Measurements from ENCODE around the gene DCLK1.

DCLK1 gene

DNA sequence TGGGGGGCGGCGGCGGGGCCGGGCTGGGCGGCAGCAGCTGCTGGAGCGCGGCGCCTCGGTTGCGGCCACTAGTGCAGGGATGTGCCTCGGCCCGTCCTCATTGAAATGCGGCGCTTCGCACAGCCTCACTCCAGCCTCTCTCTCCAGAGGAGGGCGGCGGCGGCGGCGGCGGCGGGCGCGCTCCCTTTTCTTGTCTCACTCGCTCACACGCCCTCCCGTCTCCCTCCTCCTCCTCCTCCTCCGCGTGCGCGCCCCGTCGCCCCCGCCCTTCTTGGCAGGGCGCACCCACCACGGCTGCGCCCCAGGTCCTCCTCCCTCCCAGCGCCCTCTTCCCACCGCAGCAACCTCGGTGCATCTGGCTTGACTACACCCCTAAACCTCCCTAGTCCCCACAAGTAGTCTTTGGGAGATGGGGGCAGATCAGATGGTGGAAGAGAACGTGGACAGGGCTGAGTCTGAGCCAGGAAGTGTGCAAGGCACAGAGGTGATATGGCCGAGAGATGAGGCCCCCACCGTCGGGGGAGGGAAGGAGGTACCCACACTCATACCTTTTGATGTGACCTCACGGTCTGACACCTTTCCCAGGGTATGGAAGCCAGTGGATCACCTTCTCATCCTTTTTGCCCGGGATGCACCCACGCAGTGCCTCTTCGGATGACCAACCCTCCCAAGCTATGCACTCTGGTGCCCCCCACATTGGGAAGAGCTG lies at the start of gene DCLK1:
Gene DCLK1, minus strand, starts transcription at position 161 of the 709 bp plus-strand sequence.
- no peak for DNase-seq

DNA sequence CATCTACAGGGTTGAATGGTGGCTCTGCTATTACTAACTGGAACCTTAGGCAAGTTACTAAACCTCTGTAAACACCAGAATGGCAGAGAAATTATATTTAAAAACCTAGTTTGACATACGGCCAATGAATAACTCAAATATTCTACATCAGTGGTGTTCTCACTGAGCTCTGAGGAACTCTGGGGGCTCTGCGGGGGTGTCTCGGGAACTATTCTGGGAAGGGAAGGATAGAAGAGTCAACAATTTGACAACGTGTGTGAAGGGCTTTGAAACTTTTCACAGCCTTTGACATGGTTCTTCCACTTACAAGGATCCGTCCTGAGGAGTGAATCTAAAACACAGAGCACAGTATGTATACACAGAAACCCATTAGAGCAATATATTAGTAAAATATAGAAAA lies 44.4 kb upstream of the DCLK1 start:
- no peak for DNase-seq

DNA sequence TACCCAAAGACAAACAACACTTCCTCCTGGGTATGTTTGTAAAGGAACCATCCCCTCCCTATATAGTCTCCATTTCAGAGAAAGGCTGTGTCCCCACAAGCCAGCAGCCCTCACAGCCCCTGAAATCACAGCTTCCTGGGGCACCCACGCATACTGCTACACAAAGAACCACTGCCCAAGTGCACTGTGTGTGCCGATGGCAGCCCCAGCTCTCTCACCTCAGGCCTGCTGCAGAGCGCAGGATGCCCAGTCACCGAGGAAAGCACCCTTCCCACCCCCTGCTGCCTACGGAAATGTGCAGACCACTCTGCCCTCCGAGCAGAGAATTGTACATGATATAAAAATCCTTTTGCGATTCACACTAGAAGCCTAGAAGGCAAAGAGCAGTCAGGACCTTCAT lies 43.7 kb upstream of the DCLK1 start:
- no peak for DNase-seq

DNA sequence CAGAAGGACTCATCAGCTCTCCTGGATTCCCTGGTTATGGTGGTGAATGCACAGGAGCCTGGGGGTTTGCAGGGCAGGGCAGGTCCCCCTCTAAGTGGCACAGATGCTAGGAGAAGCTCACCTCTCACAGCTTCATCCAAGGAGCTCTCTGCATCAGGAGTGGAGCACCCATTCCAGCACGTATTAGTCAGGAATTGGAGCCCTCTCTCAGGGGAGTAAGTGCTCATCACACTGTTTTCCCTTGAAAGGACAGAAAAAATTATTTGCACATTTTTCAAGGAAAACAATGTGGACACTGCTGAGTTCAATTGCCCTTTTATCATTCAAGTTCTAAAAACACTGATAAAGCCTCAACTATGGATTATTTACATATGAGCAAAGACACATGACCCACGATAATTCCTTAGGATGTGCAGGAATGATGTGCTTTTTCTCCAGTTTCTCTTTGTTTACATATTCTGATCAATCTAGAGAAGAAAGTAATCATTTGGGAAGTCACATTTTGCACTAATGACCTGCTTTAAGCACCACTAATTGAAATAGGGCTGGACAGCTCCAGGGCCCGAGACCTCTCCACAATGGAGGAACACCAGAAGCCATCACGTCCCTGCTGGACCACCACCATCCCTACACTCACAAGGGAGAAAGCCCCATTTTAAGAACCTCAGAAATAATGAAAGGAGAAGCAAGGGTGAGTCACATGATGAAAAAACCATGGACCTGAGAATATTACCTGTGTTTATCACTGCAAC lies 42.6 kb upstream of the DCLK1 start:
- no peak for DNase-seq

DNA sequence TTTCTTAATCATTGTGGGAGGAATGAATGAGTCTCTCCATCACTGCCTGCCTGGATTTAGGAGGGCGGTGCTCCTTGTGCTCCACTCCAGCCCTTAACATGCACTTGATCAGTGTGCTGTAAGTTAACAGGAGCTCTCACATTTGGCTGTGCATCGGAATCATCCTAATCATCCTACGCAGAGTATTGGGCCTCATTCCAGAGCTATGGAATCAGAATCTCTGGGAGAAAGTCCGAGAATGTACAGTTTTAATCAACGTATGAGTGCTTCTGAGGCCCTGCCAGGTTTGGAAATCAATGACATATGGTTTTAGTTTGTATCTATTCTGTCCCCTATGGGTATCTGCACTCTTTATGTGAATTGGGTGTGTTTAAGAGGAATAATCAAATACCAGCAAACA lies 34.9 kb upstream of the DCLK1 start:
- no peak for DNase-seq

DNA sequence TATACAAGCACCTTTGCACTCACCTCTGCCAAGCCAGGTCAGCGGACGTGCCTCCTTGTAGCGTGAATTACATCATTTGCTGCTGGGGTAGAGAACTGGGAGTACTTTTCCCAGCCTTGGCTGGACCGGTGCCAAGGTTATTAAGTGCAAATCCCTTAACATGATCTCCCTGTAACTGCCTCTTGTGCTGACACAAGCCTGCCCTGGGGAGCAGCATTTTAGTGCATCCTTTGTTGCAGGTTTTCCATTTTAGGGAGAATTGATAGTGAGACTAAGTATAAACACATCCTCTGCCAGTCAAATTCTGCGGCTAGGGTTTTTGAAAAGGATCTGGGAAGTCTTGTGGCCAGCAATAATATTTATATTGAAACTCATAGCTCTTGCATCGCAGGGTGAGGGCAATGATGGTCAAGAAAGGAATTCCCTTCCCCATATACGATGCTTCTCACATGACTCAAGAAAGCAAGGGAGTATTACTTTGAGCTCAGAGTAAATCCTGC lies 32.7 kb upstream of the DCLK1 start:
- no peak for DNase-seq

DNA sequence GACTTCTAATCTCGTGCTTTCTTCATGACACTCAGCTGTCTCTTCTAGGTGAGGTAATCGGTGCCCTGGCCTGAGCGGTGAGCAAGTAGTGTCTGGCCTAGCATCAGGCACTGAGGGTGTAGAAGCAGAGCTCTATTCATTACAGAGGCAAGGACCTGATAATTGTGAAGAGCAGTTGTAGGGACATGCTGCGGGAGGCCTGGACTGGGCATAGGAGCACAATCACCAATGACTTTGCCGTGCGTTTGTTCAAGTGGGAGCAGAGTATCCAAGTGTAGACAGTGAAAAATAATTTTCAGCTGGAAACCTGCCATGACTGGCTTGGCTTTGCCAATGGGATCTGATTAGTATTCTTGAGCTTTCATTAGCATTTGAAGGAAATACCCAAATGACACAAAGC lies 32.1 kb upstream of the DCLK1 start:
- DNase-seq, result no peak

DNA sequence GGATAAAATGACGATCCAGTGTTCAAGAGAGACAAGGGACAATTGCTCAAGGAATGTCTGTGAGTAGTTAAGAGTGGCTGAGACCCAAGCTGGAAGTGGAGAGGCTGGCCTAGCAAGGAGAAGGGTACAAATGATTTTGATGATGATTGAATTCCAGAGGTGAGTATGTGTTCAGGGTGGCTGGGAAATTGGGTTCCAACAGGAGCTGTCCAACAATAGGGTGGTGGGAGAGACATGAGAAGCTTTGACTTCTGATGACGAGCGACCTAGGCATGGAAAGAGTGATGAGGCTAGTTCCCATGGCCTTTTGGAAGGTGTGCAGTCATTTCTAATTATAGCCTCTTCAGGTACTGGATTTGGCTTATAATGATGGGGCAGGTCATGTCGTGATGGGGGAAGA lies 29.1 kb upstream of the DCLK1 start:
- no peak for DNase-seq

DNA sequence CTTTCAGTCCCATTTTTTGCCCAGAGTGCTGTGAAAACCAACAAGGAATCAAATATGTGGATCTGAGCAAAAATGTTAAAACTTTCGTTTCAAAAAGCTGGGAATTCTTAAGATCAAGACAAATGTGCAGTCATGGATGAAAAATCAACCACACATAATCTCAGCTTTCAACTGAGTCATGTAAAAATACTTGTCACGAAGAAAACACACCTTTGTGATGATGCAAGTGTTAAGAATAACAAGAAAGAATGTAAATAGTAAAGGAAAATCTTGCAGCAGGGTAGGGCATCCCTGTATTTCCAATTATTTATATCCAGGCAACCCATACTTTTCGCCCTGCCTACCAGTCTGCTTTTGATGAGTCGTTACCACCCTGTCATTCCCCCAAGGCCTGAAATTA lies 27.4 kb upstream of the DCLK1 start:
- DNase-seq, result no peak

DNA sequence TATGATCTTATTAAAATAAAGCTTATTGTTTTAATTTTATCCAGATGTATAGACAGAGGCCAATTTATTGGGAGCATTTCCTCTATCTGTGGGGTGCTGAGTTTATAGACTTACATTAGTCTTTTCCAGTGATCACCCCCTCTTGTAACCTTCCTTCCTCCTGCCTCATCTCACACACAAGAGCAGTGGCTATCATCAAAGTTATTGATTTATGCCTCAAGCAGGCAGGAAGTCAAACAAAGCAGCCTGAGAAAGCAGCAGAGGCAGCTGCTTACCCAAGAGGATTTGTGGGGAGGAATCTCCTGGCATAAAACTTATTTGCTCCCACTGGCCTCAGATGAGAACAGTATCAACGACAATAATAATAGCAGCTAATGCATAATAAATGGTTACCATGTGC lies 26.3 kb upstream of the DCLK1 start:
- DNase-seq, result no peak

DNA sequence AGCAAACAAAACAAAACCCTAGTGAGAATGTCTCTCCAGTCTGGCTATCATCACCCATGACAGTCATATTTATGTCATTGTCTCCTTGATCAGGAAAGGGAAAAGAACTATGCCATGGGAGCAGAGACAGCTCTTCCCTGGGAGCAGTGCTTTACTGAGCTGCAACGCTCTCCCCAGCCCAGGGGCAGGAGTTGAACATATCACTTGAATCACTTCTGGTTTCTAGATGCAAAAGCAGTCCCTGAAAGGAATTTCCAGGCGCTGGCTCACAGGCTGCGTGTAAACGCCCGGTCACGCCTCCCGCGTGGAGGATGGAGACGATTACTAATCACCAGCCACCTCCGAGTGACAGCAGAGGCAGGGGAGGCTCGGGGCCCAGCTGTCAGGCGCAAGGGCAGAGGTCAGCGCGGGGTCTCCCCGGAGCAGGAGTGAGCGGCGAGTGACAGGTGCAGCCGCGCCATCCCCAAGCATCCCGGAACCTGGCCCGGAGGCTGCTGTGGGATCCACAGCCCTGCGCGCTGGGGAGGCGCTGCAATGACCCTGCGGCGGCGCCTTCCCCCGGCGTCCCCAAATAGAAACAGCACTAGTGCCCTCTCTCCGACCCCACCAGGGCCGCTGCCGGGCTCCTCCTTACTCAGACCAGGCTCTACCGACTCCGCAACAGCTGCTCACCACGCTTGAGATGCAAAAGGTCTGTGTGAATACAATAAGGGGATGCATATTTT lies 23.5 kb upstream of the DCLK1 start:
- DNase-seq, result no peak

DNA sequence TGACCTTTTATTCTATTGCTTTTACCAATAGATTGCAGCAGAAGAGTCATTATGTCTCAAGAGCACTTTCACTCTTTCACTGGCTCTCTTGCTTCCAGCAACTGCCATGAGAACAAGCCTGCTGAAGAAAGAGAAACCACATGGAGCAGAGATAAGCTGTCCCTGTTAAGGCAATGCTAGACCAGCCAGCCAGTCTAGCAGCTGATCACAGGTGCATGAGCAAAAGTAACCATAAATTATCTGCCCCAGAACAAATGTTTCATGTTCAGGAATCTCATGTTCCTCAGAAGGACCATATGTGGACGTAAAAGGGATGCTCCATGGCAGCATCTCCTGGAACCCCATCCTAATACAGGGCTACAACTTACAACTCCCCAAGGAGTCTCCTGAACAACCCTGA lies 20.4 kb upstream of the DCLK1 start:
- no peak for DNase-seq

DNA sequence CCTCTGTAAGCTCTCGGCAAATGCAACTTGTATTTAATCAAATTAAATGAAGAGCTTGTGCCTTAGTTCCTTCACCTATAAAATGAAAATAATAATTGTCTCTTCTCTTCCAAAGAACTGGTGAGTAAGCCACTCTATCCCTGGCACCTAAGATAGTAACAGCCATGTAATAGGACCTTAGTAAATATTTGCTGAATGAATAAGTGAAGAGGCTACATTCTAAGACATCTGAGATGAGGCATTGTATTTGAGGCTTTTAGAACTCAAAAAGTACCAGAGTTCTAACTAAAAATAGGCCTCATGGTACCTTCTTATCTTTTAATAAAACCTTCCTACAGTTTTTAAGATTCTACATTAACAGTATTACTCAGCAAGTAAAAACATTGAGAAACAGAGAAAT lies 17.3 kb upstream of the DCLK1 start:
- DNase-seq, result no peak

DNA sequence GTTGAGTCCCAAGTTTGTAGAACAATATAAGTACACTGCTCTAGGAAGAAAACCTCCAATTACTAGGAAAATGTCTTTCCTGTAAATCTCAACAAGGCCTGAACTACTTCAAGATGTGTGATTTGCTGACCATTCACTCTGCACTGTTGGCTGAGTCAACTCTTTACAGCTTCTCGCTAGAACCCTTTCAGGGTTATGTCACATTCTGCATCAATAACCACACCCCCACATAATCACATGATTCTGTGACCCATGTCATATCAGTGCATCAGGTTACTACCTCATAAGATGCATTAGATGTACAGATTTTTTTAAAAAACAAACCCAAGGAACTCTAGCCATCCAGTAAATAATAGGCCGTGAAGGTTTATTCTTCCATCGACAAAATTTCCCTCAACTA lies 16.1 kb upstream of the DCLK1 start:
- DNase-seq, result no peak

DNA sequence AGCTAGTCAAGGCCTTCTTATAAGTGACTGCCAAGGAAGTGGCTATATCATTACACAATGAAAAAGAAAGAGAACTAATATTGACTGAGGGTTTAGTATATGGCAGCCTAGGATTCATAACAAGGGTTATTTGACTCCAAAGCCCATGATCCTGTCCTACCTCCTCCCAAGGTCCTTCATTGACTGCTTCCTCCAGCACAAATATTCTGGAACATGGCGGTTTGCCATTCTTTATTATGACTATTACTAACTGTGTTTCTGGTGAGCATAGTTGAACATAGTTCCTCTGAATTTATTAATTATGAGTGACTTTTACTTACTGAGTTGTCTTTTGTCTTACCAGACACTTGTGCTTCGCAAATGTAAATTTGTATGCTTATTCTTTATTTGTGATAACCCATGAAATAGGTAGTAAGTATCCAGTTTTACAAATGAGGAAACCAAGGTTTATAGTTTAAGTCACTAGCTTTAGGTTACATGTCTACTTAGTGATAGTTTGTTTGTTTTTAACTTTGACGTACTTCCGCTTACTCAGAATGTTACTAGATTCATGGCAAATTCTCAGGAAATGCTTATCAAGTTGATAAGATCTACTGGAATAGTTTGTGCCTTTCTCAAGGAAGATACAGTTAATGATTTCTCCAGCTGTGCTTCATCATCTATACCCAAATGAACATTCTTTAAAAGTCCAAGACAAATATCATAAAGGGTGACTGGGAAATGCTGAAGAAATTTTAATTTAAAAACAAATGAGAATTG lies 15.5 kb upstream of the DCLK1 start:
- no peak for DNase-seq

DNA sequence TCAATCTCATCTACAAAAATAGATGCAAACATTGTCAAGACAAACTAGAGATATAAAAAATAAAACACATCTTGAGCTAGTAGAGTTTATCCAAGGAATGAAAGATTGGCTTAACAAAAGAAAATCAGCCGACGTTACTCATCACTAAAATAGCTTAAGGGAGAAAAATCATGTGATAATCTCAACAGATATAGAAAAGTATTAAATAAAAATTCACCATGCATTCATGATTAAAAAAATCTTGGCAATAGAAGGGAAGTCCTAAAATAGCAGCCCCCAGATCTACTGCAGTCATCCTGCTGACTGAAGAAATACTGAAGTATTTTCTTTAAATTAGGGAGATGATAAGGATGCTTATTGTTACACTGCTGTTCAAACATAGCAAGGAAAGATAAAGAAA lies 12.6 kb upstream of the DCLK1 start:
- DNase-seq, result no peak

DNA sequence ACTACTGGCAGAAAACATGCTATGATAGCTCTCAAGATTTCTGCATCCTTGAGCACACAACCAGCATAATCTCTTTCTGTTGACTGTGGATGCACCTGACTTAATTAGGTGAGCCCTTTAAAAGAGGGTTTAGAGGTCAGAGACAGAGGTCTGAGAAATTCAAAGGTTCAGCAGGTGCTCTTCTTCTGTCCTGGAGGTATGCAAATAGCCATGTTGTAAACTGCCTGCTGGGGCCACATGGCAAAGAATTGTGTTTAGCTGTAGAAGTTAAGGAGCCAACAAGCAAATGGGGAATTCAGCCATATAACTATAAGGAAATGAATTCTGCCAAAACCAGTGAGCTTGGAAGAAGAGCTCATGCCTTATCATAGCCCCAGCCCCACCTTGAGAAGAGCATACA lies 11.6 kb upstream of the DCLK1 start:
- DNase-seq, result no peak

DNA sequence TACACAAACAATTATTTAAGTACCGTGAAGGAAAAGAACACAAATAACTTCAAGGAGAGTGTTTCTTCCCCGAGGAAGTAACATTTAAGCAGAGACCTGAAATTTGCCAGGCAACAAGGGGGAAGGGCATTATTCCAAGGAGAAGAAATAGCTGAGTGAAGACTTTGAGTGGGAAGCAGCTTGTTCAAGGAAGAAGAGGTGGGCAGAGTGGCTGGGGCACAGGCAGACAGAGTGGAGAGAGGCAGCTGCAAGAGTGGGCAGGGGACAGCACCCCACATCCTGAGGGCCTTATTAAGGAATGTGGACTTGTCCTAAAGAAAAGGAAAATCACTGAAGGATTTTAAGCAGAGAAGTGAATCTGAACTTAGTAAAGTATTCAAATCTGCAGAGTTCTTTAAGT lies 4.7 kb upstream of the DCLK1 start:
- no peak for DNase-seq

DNA sequence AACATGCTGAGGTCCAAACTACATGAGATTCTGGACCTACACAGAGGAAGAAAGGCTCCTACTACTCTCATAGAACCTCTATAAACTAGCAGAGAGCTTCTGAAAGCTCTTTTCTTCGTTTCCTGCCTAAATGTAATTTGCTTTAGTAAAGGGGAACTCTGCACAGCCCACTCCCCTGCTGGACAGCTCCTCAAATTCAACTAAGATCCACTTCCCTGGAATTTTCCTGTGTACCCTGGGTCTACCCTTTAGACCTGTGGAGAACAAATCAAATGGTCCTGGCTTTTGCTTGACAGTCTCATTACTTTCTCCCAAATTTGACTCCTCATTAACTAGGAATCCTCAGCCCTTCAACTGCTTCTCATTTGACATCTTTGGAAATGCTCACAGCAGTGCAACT lies 3.5 kb upstream of the DCLK1 start:
- DNase-seq, result no peak

DNA sequence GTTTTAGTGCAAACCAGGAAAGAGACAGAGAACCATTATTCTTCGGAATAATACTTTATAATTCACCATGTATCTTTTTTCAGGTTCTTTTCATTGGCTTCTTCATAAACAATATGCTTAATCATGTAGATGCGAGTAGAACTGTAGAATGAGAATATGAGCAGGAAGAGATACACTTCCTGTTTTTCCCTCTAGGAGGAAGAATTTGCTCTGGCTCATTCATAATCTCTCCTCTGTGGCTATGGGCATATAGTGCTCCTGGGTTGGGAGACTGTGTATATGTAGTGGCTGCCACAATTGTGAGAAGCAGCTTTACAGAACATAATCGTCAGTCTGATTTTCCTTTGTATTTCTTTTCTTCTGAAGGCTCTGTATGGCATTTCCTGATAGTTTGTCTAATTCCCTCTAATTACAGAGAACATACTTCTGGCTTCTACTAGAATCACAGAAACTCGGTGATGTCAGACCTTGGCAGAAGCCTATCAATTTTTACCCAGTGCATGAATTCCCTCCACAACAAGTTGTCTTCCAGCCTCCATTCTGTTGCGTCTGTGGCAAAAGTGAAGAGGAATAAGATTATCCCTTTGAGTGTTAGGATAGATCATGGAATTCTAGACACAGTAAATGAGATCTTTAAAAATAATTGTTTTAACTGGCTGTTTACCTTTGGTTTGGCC lies 2.9 kb upstream of the DCLK1 start:
- no peak for DNase-seq

DNA sequence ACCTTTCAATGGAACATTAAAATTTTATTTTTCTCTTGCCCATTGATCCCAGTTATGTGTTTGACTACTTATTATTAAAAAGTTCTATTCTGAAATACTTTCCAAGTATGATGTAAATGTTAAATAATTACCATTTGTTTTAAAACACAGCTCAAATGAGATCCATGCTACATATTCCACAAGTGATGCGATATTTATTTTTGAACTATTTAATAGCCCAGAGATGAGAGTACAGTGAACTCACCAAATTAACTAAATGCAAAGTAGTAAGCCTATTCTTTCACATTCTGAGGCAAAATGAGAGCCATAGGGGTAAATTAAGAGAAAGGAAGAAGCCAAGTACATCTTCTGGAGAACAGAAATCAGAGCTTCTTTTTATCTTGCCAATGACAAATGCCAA lies 1.2 kb upstream of the DCLK1 start:
- no peak for DNase-seq

DNA sequence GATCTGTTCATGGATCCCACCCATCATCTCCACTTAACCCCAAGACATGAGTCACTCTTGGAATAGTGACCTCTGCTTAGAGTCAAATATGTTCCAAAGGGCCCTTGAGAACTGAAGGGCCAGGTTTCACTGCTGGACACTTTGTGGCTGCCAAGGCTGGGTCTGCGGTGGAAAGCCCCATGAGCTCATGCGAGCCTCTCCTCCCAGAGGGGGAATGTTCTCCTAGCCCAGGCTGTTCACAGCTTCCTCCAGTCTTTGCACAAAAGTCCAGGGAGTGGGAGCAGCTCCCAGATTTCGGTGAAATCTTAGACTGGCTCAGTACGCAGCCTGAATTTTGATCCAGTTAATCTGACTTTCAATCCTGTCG lies 732 bp upstream of the DCLK1 start:
- DNase-seq, result no peak

All from stimulated activated naive CD4-positive, alpha-beta T cell (primary cell).